ENCODE results near the gene ATG16L1. TPM values are rescaled to one million over a fixed set of nuclear protein-coding genes. Genes with fewer than 3 reads are reported as not detected.

Gene ATG16L1
- total RNA-seq, 2 donors from 2014 or later = 15.8 to 17.8 TPM

Other genes starting within 250 kb of the ATG16L1 start
- gene NGEF, start 238.4 kb upstream of the ATG16L1 start, total RNA-seq = 1 to 10 TPM; 1.6 TPM
- gene NEU2, start 219.0 kb upstream of the ATG16L1 start, total RNA-seq = not detected
- 1 to 10 TPM; 7.2 to 9.3 TPM for gene INPP5D, start 191.3 kb upstream of the ATG16L1 start, total RNA-seq
- not detected for gene SAG, start 56.1 kb downstream of the ATG16L1 start, total RNA-seq
- 10 to 100 TPM; 31.9 to 64.9 TPM for gene DGKD, start 102.8 kb downstream of the ATG16L1 start, total RNA-seq